GM18520 (cell line): ENCODE measurements around the gene TPPP3.
"Not testable (repeated sequence)": the region's sequence is repeated elsewhere in the genome, so short reads cannot be mapped to it uniquely, and the experiment has no call there.

Experiments used
- ATAC-seq: cut with Tn5 transposase; IDR thresholded peaks from one replicate; pipeline ENCODE4 v1.9.1; 2021; ENCODE audit not compliant: unreplicated experiment

TPPP3 gene

DNA sequence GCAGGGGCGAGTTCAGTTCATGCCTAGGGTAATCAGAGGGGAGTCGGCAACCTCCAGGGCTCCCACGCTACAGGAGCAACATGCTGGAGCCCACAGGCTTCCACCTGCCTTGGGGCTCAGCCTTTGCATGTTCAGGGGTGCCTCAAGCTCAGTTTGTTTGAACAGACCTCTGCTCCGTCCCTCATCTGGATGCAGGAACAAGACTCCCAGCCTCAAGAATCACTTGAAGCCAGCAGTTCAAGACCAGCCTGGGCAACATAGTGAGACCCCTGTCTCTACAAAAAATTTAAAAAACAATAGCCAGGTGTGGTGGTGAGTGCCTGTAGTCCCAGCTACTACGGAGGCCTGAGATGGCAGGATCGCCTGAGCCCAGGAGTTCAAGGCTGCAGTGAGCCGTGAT lies 32.7 kb upstream of the TPPP3 start:
- no peak for ATAC-seq

DNA sequence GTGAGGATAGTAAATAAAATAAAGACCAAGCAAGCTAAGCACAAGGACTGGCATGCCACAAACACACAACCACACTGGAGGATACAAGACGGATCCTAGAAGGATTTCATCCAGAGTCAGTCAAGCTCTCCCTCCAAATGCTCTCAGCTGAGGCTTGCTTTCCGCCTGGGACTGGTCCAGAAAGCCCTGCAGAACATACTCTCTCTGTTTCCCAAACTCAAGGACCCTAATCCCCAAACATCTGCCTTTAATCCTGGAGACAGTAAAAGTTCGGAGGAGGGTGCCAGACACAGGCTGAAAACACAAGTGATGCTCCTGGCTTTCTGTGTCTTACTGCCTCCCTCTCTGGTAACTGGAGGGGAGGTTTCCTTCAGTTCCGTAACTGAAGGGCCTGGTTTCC lies 32.3 kb upstream of the TPPP3 start:
- no peak for ATAC-seq

- ATAC-seq: no peak
These were observed 31.8 kb upstream of the TPPP3 start for GRCh38 chr16:67425061-67425460.

DNA sequence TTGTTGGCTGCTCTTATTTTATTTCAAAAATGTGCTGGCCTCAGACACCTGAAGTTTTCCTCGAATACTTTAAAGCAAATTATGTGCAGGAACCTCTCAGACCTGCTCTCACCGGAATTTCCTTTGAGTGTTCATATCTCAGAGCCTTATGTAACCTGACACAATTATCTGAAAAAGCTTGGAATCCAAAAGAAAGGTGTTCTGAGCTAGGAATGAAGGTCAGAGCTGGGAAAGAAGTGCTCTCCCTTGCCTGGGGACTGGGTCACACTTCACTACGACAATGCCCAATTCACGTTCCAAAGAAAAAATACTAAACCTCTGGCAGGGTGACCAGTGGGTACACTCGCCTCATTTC lies 30.9 kb upstream of the TPPP3 start:
- ATAC-seq: no peak

DNA sequence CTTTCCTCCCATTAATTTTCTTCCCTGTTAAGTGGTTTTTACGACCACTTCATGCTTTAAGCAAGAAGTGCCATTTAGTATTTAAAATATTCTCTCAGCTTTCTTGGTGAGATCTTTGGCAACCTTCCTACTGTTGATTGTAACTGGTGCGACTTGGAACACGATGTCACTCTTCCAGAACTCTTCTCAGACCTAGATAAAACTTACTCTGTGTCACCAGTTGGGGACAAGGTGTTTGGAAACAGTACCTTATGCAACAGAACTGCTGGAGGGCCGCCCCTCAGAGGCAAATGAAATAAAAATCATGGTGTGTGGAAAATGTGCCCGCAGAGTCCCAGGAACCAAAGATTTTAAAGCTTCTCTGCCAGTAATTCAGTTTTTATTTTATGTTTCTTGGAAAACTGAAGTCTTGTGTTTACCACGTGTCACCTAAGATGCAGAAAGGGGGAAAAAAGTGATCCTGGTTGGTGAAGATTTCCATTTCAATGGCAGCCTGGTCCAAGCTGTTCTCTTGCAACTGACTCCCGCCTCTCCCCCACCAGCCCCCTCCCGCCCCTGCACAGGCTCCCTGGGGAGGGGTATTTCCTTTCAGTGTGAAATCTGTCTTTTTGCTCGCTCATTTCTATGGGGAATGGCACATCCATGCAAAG lies 30.4 kb upstream of the TPPP3 start:
- no peak for ATAC-seq

- no peak for ATAC-seq
These were observed 29.7 kb upstream of the TPPP3 start for GRCh38 chr16:67423015-67423414.

DNA sequence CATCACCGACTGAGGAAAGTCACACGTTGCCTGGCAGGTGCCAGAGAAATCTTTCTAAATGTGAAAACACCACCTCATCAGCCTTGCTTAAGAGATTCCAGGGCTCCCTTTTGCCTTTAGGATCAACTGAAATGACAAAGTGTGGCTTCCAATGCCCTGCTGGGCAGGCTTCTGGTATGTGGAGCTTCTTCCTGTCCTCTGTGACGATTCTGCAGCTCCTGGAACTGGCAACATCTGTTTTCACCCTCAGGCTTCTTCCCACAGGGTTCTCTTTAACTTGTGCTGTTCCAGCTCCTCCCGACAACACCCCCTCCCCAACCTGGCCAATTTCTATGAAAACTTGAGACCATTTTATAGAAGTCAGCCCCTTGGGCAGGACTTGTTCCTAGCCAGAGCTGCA lies 27.7 kb upstream of the TPPP3 start:
- no peak for ATAC-seq

DNA sequence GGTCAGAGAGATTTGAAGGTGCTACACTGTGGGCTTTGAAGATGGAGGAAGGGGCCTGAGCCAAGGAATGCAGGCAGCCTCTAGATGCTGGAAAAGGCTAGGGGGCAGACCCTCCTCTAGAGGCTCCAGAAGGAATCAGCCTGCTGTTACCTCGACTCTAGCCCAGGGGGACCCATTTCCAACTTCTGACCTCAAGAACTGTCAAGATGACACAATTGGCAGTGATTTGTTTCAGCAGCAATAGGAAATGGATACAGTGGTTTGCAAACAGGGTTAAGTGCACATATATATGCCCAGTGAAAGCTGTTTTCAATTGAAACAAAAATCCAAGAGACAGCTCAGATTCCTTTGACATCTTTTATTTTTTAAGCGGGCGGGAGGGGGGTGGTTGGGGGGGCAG lies 26.6 kb upstream of the TPPP3 start:
- no peak for ATAC-seq

GRCh38 chr16:67419502-67419901 lies 26.2 kb upstream of the TPPP3 start:
- ATAC-seq: no peak

DNA sequence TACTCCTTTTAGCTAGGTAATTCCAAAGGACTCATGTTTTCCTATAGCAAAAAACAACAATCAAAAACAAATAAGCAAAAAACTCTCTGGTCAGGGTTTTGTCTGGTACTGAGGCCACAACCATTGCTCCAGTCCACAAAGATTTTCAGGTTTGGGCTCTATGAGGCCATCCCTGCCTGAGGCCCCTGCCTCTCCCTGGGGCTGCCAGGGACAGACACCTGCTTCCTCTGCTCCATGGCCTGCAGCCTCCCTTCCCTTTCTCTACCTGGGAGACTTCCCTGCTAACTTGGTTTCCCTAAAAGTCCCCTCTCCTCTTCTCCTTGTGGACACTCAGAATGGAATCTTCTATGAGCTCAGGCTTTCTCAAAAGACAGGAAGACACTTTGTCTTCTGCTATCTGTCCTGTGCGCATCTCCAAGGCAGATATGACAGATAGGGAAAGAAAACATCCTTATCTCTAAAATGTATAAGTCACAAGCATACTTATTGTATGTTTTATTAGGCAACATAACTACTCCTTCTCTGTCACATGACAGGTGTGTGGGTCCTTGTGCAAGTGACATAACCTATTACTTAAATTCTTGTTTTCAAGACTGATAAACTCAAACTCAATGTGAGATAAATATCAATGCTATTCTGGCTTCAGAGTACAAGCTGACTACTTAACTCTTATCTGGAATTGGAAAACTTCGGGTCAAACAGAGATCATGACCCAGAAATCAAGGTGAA lies 24.2 kb upstream of the TPPP3 start:
- no peak for ATAC-seq

- no peak for ATAC-seq
These were observed 22.8 kb upstream of the TPPP3 start, which contains the start of gene ZDHHC1 for GRCh38 chr16:67415872-67416793. TSS of gene ZDHHC1 (minus strand) at chr16:67416477. CDS start at chr16:67407775, 8,702 bp downstream.

DNA sequence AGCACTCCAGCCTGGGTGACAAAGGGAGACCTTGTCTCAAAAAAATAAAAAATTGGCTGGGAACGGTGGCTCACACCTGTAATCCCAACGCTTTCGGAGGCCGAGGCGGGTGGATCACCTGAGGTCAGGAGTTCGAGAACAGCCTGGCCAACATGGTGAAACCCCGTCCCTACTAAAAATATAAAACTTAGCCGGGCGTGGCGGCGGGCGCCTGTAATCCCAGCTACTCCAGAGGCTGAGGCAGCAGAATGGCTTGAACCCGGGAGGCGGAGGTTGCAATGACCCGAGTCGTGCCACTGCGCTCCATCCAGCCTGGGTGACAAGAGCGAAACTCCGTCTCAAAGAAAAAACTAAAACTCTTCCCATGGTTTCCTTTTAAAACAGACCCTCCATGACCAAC lies 22.1 kb upstream of the TPPP3 start:
- not testable (repeated sequence) for ATAC-seq

DNA sequence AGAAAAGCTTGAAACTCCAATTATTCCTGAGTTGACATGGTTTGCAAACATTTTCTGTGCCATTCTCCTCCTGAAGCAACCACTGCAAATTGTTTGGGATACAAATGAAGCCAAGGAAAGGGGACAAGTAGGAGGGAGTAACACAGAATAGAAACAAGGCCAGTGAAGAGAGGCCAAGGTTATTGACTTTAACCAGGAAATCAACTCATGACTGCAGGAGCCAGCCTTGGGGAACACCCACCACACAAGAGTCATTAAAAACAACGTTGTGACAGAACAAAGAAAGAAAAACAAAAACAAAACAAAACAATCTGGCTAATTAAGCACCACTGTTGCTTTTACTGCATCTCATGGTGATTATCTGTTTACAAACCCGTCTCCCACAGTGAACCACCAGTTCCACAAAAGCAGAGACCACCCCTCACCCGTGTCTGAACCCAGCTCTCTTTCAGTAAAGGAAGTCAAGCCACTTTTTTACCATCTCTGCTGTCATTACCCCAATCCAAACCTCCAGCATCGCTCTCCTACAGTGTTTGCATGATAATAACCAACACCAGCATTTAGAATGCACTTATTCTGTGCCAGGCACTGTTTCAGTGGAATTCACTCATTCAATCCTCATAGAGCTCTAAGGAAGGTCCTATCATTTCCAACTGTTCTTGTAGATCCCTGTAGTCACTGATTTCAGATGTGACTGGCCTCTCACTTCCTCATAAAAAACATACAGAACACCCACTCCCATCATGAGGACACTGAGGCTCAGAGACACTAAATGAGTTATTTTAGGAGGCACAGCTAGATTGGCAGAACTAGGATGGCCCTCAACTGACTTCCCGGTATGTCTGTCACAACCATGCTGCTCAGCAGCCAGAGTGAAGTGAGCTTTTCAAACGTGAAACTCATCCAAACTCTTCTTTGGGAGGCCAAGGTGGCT lies 20.9 kb upstream of the TPPP3 start:
- ATAC-seq: no peak

DNA sequence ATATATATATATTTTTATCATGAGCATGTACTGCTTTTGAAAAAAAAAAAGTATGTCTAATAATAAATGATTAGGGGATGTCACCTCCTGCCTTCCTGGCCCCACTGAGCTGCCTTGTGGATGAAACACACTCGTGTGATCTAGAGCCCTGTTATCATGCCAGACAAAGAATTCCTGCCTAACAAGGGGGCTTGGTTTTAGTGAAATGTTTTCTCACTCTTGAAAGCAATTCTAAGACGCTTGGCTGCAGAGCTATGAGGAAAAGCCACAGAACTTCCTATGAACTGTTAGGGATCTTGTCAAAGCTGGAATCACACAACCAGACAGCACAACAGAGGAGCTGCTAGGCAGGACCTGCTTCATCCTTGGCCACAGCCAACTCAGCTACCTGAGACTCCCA lies 19.0 kb upstream of the TPPP3 start:
- ATAC-seq: no peak

GRCh38 chr16:67411339-67411738 lies 18.0 kb upstream of the TPPP3 start:
- ATAC-seq: no peak

DNA sequence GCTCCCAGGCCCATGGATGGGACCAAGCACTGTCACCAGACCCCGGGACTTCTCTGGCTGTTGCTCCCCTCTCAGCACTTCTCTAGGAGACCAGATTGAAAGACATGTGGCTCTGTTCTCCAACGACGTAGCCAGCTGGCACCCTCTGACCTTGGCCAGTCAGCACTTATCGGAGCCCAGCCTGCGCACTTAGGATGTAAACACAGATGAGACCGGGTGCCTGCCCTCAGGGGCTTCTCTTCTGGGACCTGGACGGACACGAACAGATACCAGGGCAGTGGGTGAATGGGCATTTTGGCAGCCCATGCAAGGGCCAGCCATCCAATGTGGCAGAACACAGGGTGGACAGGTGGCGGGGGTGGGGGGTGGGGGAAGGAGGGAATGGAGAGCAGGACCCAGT lies 16.3 kb upstream of the TPPP3 start:
- ATAC-seq: no peak

DNA sequence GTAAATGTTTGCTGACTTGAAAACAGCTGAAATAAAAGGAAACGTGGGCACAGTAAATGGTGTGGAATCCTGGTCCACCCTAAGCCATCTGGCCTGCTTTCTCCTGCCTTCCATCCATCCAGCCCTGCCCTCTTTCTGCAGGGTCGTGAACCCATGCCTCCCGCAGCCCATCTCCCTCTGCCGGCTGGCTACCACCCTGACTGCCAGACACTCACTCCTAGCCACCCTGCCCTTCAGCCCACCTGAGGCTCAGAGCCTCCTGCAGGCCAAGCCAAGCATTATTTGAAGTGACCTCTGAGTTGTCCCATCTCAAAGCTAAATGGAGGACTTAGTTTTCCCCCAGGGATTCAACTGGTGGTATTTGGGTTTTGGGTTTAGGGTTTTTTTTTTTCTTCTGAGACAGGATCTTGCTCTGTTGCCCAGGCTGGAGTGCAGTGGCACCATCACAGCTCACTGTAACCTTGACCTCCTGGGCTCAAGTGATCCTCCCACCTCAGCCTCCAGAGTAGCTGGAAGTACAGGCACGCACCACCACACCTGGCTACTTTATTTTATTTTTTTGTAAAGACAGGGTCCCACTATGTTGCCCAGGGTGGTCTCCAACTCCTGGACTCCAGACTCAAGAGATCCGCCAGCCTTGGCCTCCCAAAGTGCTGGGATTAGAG lies 14.6 kb upstream of the TPPP3 start:
- no peak for ATAC-seq

DNA sequence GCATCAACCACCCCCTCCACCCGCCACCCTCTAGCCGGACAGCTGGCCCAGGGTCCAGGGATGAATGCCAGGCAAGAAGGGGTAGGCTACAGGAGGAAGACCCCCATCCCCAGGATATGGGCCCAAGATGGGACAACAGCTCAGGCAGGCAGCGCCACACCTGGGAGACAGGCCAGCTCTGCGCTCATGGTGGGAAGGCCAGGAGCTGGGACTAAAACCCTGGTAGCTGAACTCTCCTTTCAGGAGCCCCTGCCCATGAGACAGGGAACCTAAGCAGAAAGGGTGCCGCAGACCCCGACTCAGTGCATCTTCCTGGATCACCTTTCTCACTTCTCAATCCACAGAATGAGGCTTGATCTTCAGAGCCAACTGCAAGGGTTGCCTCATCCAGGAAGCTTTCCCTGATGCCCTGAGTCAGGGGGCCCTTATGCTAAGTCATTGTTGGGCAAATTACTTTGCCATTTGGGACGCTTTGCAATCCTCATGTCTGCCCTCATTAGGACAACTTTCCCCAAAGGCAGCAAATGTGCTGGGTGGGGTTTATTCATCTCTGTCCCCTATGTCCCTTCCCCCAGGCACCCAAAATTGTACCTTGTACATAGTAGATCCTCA lies 14.0 kb upstream of the TPPP3 start:
- ATAC-seq: no peak

DNA sequence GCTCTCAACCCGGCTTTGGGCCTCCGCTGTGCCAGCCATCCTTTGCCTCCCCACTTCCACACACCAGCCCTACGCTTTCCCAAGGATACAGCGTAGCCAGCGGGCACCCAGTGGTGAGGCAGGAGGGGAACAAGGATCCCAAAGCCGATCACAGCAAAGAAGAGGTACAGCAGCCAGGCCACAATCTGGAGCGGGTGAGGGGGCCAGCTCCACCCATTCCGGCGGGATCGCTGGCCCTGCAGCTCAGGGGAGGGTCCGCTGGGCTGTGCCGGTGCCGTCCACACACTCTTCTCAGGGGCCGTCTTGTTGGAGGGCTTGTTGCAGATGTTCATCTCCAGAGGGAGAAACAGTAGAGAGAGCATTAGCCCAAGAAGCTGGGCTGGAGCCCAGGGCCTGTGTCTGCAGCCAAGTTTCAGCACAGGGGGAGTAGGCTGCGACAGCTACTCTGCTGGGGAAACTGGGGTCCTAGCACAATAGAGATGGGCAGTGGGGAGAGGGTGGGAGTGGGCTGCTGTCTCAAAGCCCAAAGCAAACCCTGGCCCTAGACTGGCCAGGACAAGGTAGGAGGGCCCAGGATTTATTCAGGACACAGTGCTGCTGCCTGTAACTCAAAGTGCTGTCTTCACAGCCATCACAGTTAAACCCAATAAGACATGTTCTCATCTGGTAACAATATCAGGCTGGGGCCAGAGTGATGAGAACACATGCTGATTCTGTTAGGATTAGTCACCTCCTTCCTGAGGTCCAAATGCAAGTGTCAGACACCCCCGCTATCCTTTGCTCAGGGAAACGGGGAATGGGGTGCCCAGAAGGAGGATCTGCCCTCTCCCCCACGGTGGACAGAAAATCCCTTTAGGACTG lies 13.0 kb upstream of the TPPP3 start:
- no peak for ATAC-seq
